Measurements from ENCODE around the gene AGRP.
A peak's percentile ranks its signal among the peaks of the same experiment; 100 is the strongest.
"Not testable (repeated sequence)": the region's sequence is repeated elsewhere in the genome, so short reads cannot be mapped to it uniquely, and the experiment has no call there.

AGRP gene

DNA sequence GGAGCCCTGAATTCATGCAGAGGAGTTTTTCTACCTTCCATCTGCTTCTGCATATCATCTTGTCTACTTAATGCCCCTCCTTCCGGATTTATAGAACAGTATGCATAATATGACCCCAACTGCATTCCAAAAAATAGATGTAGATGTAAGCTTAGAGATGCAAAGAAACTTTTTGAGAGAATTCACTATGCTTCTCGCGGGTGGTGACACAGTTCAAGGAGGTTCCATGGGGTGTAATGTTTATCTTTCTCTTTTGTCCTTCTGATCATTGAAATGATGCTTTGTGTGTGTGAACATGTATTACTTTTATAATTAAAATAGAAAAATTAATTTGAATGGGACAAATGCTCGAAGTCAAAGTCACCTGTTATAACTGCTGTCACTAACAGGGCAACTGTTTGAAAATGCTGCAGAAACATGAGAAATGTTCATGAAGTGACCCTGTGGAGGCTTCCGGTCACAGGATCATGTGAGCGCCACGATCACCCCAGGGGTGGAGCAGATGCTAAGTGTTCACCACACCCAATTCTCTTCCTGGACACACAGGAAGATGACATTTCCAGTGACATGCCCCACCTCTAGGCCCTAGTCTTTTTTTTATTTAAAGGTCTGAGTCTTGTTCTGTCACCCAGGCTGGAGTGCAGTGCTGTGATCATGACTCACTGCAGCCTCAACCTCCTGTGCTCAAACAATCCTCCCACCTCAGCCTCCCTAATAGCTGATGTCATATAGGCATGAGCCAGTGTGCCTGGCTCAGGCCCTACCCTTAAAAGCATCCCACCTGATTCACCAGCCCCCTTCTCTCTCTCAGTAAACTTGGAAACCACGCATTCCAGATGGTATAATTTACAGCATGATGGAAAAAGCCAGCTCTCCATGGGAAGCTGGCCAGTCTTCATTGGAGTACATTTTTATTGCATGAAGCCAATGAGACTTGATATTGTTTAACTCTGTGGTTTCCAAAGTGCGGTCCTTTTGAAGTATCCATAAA is 21.0 kb upstream of the AGRP start:
- peak; percentile 22 for DNase-seq

DNA sequence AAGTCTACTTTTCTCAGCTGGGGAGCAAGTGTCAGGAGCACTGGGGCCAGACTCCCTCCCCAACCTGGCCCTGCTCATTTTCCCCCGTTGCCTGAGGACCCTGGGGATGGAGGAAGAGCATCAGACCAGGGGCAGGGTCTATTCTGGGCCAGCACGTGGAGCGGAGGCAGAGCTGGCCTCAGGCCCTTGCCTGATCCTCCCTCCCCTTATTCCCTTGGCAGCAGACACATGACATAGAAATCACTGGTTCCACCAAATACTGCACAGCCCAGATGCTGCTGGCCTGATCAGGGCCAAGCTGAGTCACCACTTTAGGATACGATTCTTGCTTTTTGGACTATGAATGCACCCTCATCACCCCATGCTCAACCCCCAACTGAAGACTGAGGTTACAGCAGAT is 15.8 kb upstream of the AGRP start:
- DNase-seq = no peak

GRCh38 chr16:67490335-67491096 is 7.2 kb upstream of the AGRP start:
- no peak for DNase-seq

GRCh38 chr16:67489401-67490083 is 6.2 kb upstream of the AGRP start:
- no peak for DNase-seq

DNA sequence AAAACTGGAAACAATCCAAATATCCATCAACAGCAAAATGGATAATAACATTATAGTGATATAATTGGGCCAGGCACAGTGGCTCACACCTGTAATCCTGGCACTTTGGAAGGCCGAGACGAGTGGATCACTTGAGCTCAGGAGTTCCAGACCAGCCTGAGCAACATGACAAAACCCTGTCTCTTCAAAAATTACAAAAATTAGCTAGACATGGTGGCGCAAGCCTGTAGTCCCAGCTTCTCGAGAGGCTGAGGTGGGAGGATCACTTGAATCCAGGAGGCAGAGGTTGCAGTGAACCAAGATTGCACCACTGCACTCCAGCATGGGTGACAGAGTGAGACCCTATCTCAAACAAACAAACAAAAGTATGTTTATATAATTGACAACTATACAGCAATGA is 4.2 kb upstream of the AGRP start:
- DNase-seq = not testable (repeated sequence)

- no peak for DNase-seq
Observed at GRCh38 chr16:67486805-67487204, 3.5 kb upstream of the AGRP start.

DNA sequence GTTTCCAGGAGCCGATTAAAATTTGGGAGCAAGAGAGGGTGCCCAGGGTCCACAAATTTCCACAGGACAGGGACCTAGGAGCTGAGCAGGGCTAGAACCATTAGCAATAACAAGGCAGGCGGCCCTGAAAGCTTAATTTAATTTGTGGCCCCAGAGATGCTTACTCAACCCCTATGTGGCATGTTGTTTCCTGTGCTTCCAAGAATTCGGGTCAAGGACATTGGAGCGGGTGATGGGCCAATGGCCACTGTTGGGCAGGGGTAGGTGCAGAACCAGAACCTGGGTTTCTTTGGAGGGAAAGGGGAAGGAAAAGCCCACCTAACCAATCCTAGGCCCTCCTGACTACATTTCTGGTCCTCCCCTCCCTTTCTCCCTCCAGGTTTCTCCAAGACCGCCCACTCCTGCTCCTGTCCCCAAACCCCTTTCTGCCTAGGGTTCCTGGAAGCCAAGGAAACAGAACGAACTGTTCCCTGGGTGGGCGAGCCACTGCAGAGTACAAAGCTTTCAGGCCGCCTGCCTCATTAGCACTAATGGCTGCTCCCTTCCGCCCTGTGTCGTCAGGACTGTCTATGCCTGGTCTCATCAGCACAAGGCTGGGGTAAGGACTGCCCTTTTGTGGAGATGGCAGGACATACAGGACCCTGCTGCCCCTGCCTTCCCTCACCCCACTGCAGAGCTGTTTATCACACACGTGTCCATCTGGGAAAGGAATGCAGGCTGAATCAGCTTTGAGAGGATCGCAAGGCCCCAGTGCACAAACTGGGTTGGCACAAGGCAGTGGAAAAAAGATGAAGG is 581 bp upstream of the AGRP start:
- DNase-seq = no peak

DNA sequence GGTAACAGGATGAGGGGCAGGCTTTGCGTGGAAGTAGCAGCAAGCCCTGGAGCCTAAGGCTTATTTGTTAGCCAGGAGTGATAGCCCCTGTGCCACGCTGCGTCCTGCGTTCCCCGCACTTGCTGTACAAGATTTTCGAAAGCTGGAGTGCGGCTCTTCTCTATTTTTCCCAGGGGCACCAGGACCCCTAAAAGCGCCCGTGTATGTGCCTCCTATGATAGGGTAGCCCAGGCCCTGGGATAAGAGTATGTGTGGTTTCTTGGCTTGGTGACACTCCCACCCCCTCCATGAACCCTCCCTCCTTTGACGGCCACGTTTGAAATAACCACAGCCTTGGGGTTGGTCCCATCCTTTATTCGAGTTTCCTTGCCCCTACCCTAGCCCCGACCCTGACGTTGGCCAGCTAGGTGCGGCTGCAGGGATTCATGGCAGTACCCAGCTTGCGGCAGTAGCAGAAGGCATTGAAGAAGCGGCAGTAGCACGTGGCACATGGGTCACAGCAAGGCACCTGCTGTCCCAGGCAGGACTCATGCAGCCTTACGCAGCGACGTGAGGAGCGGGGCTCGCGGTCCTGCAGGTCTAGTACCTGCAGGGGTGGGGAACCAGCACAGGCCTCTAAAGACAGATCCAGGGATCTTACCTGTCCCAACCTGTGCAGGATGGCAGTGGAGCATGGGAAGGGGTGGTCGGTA is 968 bp downstream of the AGRP start:
- no peak for DNase-seq

GRCh38 chr16:67481561-67482232 is 1.6 kb downstream of the AGRP start:
- peak; percentile 41 for DNase-seq

DNA sequence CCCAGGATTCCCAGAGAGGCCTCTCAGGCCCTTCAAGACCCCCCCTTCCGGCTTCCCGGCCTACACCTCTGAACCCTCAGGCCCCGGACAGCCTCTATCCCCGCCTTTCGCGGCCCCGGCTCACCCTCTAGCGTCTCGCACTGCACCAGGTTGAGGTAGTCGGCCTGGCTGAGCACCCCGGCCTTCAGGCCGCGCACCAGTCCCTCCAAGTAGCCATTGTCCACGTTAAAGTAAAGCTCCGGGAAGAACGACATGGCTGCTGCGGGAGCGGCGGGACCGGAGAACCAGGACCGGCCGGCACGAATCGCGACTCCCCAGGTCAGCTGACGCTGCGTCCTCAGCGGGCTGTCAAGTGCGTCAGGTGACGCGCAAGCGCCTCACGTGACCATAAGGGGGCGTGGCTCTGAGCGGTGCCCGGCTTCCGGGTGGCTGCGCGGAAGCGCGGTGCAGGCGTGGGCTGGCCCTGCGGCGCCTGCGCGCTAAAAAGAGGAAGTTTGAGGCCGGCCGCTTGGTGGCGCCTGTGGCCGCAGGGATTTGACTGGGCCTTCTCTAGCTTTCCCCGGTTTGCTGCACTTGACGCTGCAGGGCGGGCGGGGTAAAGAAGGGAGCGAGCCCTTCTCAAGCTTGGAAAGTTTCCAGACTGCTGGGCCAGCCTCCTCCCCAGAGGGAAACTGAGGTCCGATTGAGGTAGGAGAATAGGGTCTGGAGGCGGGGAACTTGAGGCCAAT is 2.4 kb downstream of the AGRP start, which contains the start of gene ATP6V0D1:
TSS of gene ATP6V0D1 (minus strand) at position 325 of the 728 bp plus-strand sequence. CDS start at position 254, 71 bp downstream.
- peak; percentile 96 for DNase-seq

DNA sequence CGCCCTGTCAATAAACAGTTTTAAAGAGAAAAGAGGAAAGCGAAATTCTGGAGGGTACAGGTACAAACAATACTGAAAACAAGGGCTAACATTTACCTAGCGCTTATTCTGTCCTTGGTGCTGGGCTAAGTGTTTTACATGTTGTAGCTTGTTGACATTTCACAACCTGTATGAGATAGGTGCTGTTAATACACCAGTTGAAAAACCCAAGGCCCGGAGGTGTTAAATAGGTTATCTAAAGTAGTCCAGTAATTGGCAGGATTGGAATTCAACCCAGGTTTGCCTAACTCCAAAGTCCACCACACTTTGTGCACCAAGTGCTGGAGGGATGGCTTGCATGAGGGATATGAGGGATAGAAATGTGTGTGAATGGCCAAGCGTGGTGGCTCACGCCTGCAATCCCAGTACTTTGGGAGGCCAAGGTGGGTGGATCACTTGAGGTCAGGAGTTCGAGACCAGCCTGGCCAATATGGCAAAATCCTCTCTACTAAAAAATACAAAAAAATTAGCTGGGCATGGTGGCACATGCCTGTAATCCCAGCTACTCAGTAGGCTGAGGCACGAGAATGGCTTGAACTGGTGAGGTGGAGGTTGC is 5.3 kb downstream of the AGRP start:
- DNase-seq = no peak

GRCh38 chr16:67474551-67475455 is 8.5 kb downstream of the AGRP start:
- DNase-seq = no peak

- DNase-seq = no peak
Observed at GRCh38 chr16:67471758-67472384, 11.5 kb downstream of the AGRP start.

- no peak for DNase-seq
Observed at GRCh38 chr16:67470359-67470758, 13.0 kb downstream of the AGRP start.

DNA sequence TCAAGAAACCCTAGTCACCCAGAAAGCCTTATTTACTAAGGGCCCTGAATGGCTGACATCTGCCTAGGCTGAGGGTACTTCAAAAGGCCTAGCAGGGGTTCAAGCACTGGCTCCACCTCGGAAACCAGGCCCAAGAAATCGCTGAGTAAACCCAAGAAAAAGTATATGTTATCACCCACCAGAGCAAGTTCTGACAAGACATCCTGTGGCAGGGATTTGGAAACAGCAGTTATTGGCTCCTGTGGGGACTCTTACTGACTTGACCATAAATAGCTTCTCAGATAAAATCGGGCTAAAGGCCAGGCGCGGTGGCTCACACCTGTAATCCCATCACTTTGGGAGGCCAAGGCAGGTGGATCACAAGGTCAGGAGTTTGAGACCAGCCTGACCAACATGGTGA is 14.6 kb downstream of the AGRP start:
- no peak for DNase-seq

- DNase-seq = no peak
Observed at GRCh38 chr16:67466581-67466980, 16.8 kb downstream of the AGRP start.

- no peak for DNase-seq
Observed at GRCh38 chr16:67464565-67464964, 18.8 kb downstream of the AGRP start.

DNA sequence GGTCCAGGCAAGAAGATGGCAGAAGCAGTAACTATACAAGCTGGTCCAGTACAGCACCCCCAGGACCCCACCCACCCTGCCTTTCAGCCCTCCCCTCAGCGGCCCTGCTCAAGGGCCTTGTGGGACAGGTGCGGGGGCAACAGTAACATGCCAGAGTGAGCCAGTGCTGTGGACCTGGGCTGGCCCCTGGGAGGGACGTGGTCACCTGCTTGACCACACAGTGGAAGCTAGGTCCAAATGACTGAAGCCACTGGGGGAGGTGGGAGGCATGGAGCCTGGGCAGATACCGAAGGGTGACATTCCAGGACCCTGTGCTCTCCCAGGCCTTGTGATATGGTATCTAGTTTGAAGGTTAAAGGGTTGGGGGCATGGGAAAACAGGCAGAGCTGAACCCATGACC is 19.7 kb downstream of the AGRP start:
- no peak for DNase-seq

Measured in fibroblast of upper back skin (primary cell).